ENCODE results near the gene ARHGAP24. TPM values are rescaled to one million over a fixed set of nuclear protein-coding genes. Genes with fewer than 3 reads are reported as not detected.

The ARHGAP24 gene
- total RNA-seq, 2 experiments from 2014 or later = 0.30 to 0.53 TPM

- Histone ChIP-seq H3K4me3 (ENCODE audit: low read length) (no peak overlapping the region), H3K4me1 (ENCODE audit: insufficient read depth, low read length) (no peaks in the 10 kb centered on the region), H3K27me3 (ENCODE audit: control insufficient read depth in 1 of 2, insufficient read depth in 2 of 2, low read length in 2 of 2) (no peaks in the 10 kb centered on the region), H3K27ac (ENCODE audit: low read depth in 1 of 2, low read length in 2 of 2) (no peak overlapping the region), H3K36me3 (ENCODE audit: insufficient read depth, low read length) (no peaks in the 10 kb centered on the region), H3K9me3 (ENCODE audit: control insufficient read depth in 1 of 2, insufficient read depth in 1 of 2, low read length in 2 of 2) (no peaks in the 10 kb centered on the region)
- CTCF ChIA-PET = no interaction called here
- no peak overlapping the region for H3K27ac Mint-ChIP-seq
- TF ChIP-seq CTCF (IDR thresholded peaks at IDR 0.05) = no peak
- peaks cover 5% of the 10 kb centered on the region for H3K9me3 Mint-ChIP-seq
- DNase-seq (no peak), ATAC-seq (ENCODE audit: poor library complexity) (no peak)
- POLR2A ChIA-PET = no interaction called here
- no peak overlapping the region for H3K4me3 Mint-ChIP-seq
- intact Hi-C loops (cut with DNase I, micrococcal nuclease) = no loop called here
- no peaks in the 10 kb centered on the region for H3K27me3 Mint-ChIP-seq
- H3K4me1 Mint-ChIP-seq (ENCODE audit: low read depth) = no peaks in the 10 kb centered on the region
- no peaks in the 10 kb centered on the region for H3K36me3 Mint-ChIP-seq (ENCODE audit: low read depth)
Measured at GRCh38 chr4:85548841-85549240, 73.9 kb downstream of the ARHGAP24 start.

DNA sequence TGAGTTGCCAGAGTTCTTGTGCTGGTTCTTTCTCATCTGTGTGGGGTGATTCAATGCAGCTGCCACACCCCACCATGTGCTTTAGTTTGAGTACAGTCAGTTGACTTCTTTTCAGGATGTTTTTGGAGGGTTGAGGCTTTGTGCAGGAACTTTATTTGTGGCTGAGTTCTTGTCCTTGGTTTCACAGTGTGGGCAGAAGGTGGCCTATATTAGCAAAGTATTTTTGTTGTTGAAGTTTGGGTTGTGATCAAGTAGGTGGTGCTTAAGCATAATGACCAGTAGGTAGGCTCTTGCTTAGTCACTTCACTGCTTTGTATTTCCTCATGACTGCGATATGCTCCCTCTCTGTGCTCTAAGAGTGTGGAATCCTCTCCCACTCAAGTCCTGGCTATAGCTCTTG, 80.3 kb downstream of the ARHGAP24 start:
- H3K4me3 ChIP-seq (ENCODE audit: low read length) = no peak overlapping the region
- H3K27me3 ChIP-seq (ENCODE audit: control insufficient read depth in 1 of 2, insufficient read depth in 2 of 2, low read length in 2 of 2) = no peaks in the 10 kb centered on the region
- Mint-ChIP-seq H3K4me1 (ENCODE audit: low read depth) (no peaks in the 10 kb centered on the region), H3K36me3 (ENCODE audit: low read depth) (no peaks in the 10 kb centered on the region), H3K27me3 (no peaks in the 10 kb centered on the region), H3K4me3 (no peak overlapping the region), H3K27ac (no peak overlapping the region), H3K9me3 (peaks cover 6% of the 10 kb centered on the region)
- ChIA-PET POLR2A (no interaction called here), CTCF (no interaction called here)
- H3K36me3 ChIP-seq (ENCODE audit: insufficient read depth, low read length) = no peaks in the 10 kb centered on the region
- no peak overlapping the region for H3K27ac ChIP-seq (ENCODE audit: low read depth in 1 of 2, low read length in 2 of 2)
- intact Hi-C loops (cut with DNase I, micrococcal nuclease) = no loop called here
- no peak for DNase-seq
- peaks cover 0 to 18% of the 10 kb centered on the region in 2 experiments for H3K9me3 ChIP-seq (ENCODE audit: control insufficient read depth in 1 of 2, insufficient read depth in 1 of 2, low read length in 2 of 2)
- TF ChIP-seq CTCF (IDR thresholded peaks at IDR 0.05) = no peak
- no peak for ATAC-seq (ENCODE audit: poor library complexity)
- no peaks in the 10 kb centered on the region for H3K4me1 ChIP-seq (ENCODE audit: insufficient read depth, low read length)

- H3K27ac ChIP-seq (ENCODE audit: low read depth in 1 of 2, low read length in 2 of 2) = no peak overlapping the region
- no peak overlapping the region for H3K4me3 Mint-ChIP-seq
- CTCF ChIA-PET = no interaction called here
- peaks cover 0 to 18% of the 10 kb centered on the region in 2 experiments for H3K9me3 ChIP-seq (ENCODE audit: control insufficient read depth in 1 of 2, insufficient read depth in 1 of 2, low read length in 2 of 2)
- no peak overlapping the region for H3K4me3 ChIP-seq (ENCODE audit: low read length)
- DNase-seq (no peak), ATAC-seq (ENCODE audit: poor library complexity) (no peak)
- intact Hi-C loops (cut with DNase I, micrococcal nuclease) = no loop called here
- H3K4me1 Mint-ChIP-seq (ENCODE audit: low read depth) = no peaks in the 10 kb centered on the region
- H3K9me3 Mint-ChIP-seq = peaks cover 6% of the 10 kb centered on the region
- no peaks in the 10 kb centered on the region for H3K36me3 Mint-ChIP-seq (ENCODE audit: low read depth)
- no peaks in the 10 kb centered on the region for H3K4me1 ChIP-seq (ENCODE audit: insufficient read depth, low read length)
- H3K27me3 Mint-ChIP-seq = no peaks in the 10 kb centered on the region
- POLR2A ChIA-PET = no interaction called here
- H3K27me3 ChIP-seq (ENCODE audit: control insufficient read depth in 1 of 2, insufficient read depth in 2 of 2, low read length in 2 of 2) = no peaks in the 10 kb centered on the region
- no peak overlapping the region for H3K27ac Mint-ChIP-seq
- no peaks in the 10 kb centered on the region for H3K36me3 ChIP-seq (ENCODE audit: insufficient read depth, low read length)
- no peak for TF ChIP-seq CTCF (IDR thresholded peaks at IDR 0.05)
Measured at GRCh38 chr4:85556283-85556682, 81.3 kb downstream of the ARHGAP24 start.

All from CD4-positive, alpha-beta T cell (primary cell).